Neutrophil (primary cell): ENCODE results near the gene SLC24A4.

Experiments used
- H3K27ac ChIP-seq: fragments of 200-600 bp; sonication (generic); 2 replicates; pipeline ENCODE4 v1.5.1; 2016; ENCODE audit warnings: mild to moderate bottlenecking, moderate library complexity
- H3K27me3 ChIP-seq: fragments of 200-600 bp; sonication (generic); 2 replicates; pipeline ENCODE4 v1.6.0; 2016; ENCODE audit warnings: mild to moderate bottlenecking
- H3K36me3 ChIP-seq: fragments of 200-600 bp; sonication (generic); 2 replicates; pipeline ENCODE4 v1.5.1; 2017
- H3K4me1 ChIP-seq, 2 experiments: fragments of 200-600 bp in 1 of 2; sonication (generic) in 1 of 2; 1 replicate in 1 of 2; 2 replicates in 1 of 2; pipeline versions ENCODE4 v1.5.1 to v1.6.1; 2013 to 2016; ENCODE audit warnings: low read depth in 1 of 2, low read length in 1 of 2, mild to moderate bottlenecking in 1 of 2, moderate library complexity in 1 of 2; ENCODE audit not compliant: control insufficient read depth in 1 of 2, insufficient read depth in 1 of 2
- H3K4me3 ChIP-seq, 2 experiments: fragments of 200-600 bp in 1 of 2; sonication (generic) in 1 of 2; 1 replicate in 1 of 2; 2 replicates in 1 of 2; pipeline ENCODE4 v1.5.1; 2013 to 2016; ENCODE audit warnings: low read depth in 1 of 2, low read length in 1 of 2, mild to moderate bottlenecking in 1 of 2, moderate library complexity in 1 of 2
- H3K9me3 ChIP-seq: fragments of 200-600 bp; sonication (generic); 2 replicates; pipeline ENCODE4 v1.5.1; 2016
- TF ChIP-seq, protein P1 (sequence below): fragments of 200-600 bp; sonication (generic); IDR thresholded peaks from 2 replicates; pipeline ENCODE4 v1.5.1; 2016; ENCODE audit warnings: antibody characterized with exemption

SLC24A4 gene

GRCh38 chr14:92430686-92431085, 107.7 kb downstream of the SLC24A4 start:
- Histone ChIP-seq H3K9me3 (no peaks in the 10 kb centered on the region), H3K36me3 (no peaks in the 10 kb centered on the region), H3K27me3 (no peaks in the 10 kb centered on the region), H3K4me3 (no peak overlapping the region), H3K27ac (no peak overlapping the region), H3K4me1 (peaks cover 29 to 33% of the 10 kb centered on the region in 2 experiments)
- TF ChIP-seq, protein P1, sequence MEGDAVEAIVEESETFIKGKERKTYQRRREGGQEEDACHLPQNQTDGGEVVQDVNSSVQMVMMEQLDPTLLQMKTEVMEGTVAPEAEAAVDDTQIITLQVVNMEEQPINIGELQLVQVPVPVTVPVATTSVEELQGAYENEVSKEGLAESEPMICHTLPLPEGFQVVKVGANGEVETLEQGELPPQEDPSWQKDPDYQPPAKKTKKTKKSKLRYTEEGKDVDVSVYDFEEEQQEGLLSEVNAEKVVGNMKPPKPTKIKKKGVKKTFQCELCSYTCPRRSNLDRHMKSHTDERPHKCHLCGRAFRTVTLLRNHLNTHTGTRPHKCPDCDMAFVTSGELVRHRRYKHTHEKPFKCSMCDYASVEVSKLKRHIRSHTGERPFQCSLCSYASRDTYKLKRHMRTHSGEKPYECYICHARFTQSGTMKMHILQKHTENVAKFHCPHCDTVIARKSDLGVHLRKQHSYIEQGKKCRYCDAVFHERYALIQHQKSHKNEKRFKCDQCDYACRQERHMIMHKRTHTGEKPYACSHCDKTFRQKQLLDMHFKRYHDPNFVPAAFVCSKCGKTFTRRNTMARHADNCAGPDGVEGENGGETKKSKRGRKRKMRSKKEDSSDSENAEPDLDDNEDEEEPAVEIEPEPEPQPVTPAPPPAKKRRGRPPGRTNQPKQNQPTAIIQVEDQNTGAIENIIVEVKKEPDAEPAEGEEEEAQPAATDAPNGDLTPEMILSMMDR: no peak

GRCh38 chr14:92431199-92431725, 108.3 kb downstream of the SLC24A4 start:
- H3K9me3 ChIP-seq: no peaks in the 10 kb centered on the region
- TF ChIP-seq, protein P1: no peak

DNA sequence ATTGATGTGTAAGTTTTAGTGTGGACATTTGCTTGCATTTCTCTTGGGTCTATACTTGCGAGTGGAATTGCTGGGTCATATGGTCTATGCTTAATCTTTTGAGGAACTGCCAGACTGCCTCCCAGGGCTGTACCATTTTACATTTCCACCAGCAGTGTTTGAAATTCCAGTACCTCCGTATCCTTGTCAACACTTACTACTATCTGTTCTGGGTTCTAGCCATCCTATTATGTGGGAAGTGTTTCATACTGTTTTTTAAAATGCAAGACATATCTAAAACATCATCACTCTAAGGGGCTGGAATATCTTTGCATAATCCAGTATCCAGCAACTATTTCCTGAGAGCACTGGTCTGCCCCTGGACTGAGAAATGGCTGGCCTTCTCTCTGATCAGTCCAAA, 110.4 kb downstream of the SLC24A4 start:
- Histone ChIP-seq H3K27ac (no peak overlapping the region), H3K36me3 (no peaks in the 10 kb centered on the region), H3K27me3 (no peaks in the 10 kb centered on the region), H3K4me3 (no peak overlapping the region), H3K4me1 (peaks cover 2 to 6% of the 10 kb centered on the region in 2 experiments), H3K9me3 (no peaks in the 10 kb centered on the region)
- TF ChIP-seq, protein P1: no peak

More at GRCh38 chr14:92431199-92431725, 108.3 kb downstream of the SLC24A4 start:
- peaks cover 23 to 27% of the 10 kb centered on the region in 2 experiments for H3K4me1 ChIP-seq
- H3K4me3 ChIP-seq: no peak overlapping the region
- no peak overlapping the region for H3K27ac ChIP-seq
- H3K27me3 ChIP-seq: no peaks in the 10 kb centered on the region
- no peaks in the 10 kb centered on the region for H3K36me3 ChIP-seq

DNA sequence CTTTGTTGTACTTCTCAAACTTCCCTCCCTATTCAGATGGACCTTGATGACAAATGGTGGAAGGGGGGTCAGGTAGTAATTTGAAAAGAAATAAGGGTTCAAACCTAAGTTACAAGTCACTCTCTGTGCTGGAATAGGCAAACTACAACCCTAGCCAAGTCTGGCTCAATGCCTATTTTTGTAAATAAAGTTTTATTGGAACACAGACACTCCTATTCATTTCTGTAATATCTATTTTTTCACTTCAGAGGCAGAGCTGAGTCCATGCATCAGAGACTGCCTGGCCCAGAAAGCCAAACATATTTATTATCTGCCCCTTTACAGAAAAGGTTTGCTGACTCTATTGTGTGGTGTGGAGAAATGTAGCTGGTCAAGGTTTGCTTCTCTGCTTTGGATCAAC, 112.2 kb downstream of the SLC24A4 start:
- no peak overlapping the region for H3K4me3 ChIP-seq
- H3K27ac ChIP-seq: no peak overlapping the region
- no peaks in the 10 kb centered on the region for H3K9me3 ChIP-seq
- H3K4me1 ChIP-seq: peaks cover 12% of the 10 kb centered on the region in 2 experiments
- TF ChIP-seq, protein P1: no peak
- H3K36me3 ChIP-seq: no peaks in the 10 kb centered on the region
- no peaks in the 10 kb centered on the region for H3K27me3 ChIP-seq

DNA sequence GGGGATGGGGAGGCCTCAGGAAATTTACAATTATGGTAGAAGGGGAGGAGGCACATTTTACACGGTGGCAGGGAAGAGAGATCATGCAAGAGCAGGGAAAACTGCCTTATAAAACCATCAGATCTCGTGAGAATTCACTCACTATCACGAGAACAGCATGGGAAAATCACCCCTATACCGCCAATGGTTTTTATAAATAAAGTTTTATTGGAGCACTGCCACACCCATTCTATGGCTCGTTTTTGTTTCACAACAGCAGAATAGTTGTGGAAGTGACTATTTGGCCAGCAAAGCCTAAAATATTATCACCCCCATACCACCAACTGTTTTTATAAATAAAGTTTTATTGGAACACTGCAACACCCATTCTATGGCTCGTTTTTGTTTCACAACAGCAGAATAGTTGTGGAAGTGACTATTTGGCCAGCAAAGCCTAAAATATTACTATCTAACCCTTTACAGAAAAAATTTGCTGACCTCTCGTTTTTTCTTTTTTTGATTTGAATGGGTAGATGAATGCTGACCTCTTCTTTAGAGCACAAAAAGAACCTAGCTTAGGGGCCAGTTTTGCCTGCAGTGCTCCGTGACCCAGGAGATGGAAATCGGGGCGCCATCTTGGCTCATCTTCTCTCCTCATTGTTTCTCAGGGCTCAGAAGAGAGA, 113.3 kb downstream of the SLC24A4 start:
- H3K27me3 ChIP-seq: no peaks in the 10 kb centered on the region
- H3K36me3 ChIP-seq: no peaks in the 10 kb centered on the region
- no peak overlapping the region for H3K4me3 ChIP-seq
- no peaks in the 10 kb centered on the region for H3K9me3 ChIP-seq
- TF ChIP-seq, protein P1: no peak
- H3K4me1 ChIP-seq: peaks cover 23% of the 10 kb centered on the region in 2 experiments
- no peak overlapping the region for H3K27ac ChIP-seq
